Nephron (organoid): ENCODE measurements around the gene SHMT2.

Source experiments
- H3K27ac Mint-ChIP-seq, 3 experiments: 2 replicates each; pipeline ENCODE4 v1.8.0; 2020; ENCODE audit warnings: mixed read lengths in 3 of 3, mild to moderate bottlenecking in 2 of 3, moderate library complexity in 1 of 3
- H3K27me3 Mint-ChIP-seq: 2 replicates; pipeline ENCODE4 v1.8.0; 2021; ENCODE audit warnings: low read depth, mild to moderate bottlenecking, moderate library complexity, mixed read lengths
- H3K36me3 Mint-ChIP-seq: 2 replicates; pipeline ENCODE4 v1.8.0; 2020; ENCODE audit warnings: low read depth, mixed read lengths
- H3K4me1 Mint-ChIP-seq: 2 replicates; pipeline ENCODE4 v1.8.0; 2020; ENCODE audit warnings: mixed read lengths
- H3K4me3 Mint-ChIP-seq, 3 experiments: 2 replicates each; pipeline ENCODE4 v1.8.0; 2020; ENCODE audit warnings: mild to moderate bottlenecking in 3 of 3, mixed read lengths in 3 of 3, moderate library complexity in 2 of 3
- H3K9me3 Mint-ChIP-seq: 2 replicates; pipeline ENCODE4 v1.8.0; 2020; ENCODE audit warnings: mixed read lengths
- TF ChIP-seq, protein P1 (sequence below), 3 experiments: fragments of 200-600 bp; sonication (generic); IDR thresholded peaks; one replicate each; pipeline ENCODE4 v1.5.0; 2021; ENCODE audit warnings: antibody characterized with exemption in 3 of 3; ENCODE audit not compliant: unreplicated experiment in 3 of 3

Gene SHMT2

DNA sequence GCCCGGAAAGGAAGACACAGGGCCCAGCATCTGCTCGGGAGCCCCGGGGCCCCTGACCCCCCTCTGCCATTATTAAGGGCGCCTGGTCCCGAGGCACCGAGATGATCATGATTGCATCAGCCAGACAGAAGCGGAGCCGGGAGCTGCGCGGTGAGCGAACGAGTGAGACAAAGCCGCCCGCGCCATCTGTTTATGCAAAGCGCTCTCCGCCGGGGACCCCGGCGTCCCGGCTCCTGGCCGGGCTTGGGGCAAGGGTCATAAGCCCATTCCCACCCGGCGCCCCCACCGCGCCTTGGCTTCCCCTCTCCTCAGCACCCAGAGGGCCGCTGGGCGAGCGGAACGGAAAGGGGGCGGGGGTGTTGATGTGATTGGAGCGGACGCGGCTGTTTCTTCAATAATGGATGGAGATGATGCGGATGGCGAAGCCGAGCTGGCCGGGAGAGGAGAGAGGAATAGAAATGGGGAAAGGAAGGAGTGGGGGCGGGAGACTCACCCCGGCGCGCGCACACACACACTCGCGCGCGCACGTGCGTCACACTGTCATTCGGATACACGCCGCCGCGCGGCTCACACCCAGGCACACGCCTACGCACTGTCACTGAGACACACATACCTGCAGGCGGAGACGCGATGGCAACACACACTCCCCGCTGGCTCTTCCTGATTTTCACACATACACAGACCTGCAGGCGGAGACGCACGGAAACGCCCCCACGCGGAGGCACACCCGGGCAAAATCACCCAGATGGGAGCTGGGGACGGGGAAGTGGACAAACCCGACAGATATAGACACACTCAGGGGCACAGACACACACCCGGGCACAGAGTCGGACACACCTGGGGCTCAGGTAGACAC is 10.8 kb downstream of the SHMT2 start:
- Mint-ChIP-seq H3K27me3 (peaks cover 99% of the 10 kb centered on the region), H3K4me1 (peaks cover 71% of the 10 kb centered on the region), H3K36me3 (no peaks in the 10 kb centered on the region), H3K4me3 (peak overlapping the region; percentile 75 to 79 (median 79)), H3K27ac (peak overlapping the region in 1 of 3 experiments; percentile 43), H3K9me3 (no peaks in the 10 kb centered on the region)
- TF ChIP-seq, protein P1, sequence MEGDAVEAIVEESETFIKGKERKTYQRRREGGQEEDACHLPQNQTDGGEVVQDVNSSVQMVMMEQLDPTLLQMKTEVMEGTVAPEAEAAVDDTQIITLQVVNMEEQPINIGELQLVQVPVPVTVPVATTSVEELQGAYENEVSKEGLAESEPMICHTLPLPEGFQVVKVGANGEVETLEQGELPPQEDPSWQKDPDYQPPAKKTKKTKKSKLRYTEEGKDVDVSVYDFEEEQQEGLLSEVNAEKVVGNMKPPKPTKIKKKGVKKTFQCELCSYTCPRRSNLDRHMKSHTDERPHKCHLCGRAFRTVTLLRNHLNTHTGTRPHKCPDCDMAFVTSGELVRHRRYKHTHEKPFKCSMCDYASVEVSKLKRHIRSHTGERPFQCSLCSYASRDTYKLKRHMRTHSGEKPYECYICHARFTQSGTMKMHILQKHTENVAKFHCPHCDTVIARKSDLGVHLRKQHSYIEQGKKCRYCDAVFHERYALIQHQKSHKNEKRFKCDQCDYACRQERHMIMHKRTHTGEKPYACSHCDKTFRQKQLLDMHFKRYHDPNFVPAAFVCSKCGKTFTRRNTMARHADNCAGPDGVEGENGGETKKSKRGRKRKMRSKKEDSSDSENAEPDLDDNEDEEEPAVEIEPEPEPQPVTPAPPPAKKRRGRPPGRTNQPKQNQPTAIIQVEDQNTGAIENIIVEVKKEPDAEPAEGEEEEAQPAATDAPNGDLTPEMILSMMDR (IDR thresholded peaks at IDR 0.05; ENCODE audit: unreplicated experiment in 3 of 3): no peak

DNA sequence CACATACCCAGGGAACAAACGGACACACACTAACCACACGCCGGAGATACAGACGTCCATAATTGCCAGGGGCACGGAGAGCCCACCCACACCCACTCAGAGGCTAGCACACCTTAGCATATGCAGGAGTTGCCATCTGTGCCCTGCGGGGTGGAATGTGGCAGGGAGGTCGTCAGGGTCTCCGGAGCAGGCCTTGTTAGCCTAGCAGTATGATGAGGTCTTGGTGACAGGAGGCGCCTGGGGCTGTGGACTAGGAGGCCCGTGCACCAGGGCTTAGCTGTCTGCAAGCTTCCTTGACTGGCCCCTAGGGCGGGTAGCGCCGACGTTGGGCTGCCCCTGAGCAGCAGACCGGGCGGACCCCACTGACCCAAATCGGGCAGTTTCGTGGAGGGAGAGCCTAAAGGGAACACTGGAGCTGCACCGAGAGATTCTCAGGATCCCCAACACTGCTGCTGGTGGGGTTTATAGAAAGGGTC is 11.5 kb downstream of the SHMT2 start:
- Mint-ChIP-seq H3K36me3 (no peaks in the 10 kb centered on the region), H3K27me3 (peaks cover 92% of the 10 kb centered on the region), H3K4me3 (peak overlapping the region; percentile 72 to 79 (median 75)), H3K9me3 (no peaks in the 10 kb centered on the region), H3K27ac (no peak overlapping the region), H3K4me1 (peaks cover 68% of the 10 kb centered on the region)
- TF ChIP-seq, protein P1 (IDR thresholded peaks at IDR 0.05; ENCODE audit: unreplicated experiment in 3 of 3): no peak

DNA sequence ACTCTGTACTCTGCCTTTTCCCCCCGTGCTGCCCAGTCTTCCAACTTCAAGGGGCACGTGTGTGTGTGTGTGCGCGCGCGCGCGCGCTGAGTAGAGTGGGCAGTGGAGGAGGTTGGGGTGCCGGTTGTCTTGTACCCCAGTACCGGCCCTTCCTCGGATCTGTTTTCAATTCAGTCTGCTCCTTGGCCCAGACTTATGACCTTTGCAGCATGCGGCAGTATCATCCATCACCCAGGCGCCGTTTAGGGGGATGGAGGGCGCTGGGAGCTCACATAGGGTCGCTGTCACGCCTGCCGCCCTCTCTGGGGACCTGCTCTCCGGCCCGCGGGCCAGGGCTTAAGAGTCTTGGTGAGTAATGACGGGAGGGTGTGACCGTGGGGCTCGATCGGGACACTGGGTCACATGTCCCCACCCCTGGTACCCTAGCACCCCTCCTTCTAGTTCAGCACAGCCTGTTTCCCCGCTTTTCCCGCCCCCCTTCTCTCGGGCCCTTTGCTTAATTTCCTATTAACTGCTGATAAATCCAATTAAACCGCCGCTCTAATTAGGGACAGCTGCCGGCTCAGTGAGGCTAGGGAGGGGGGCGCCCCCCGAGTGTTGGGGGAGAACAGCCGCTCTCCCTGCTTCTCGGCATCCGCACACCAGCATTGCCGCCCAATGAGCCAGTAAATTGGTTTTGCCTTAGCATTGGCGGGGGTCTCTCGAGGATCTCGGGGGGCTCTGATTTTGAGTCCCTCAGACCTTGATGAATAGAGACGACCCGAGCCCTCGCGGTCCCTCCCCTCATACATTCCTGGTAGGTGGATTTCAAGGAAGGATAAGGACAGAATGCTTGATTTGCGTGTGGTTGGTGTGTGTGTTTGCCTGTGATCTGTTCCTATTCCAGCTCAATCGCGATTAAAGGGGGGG is 12.1 kb downstream of the SHMT2 start:
- peak overlapping the region; percentile 72 to 79 (median 79) for H3K4me3 Mint-ChIP-seq

DNA sequence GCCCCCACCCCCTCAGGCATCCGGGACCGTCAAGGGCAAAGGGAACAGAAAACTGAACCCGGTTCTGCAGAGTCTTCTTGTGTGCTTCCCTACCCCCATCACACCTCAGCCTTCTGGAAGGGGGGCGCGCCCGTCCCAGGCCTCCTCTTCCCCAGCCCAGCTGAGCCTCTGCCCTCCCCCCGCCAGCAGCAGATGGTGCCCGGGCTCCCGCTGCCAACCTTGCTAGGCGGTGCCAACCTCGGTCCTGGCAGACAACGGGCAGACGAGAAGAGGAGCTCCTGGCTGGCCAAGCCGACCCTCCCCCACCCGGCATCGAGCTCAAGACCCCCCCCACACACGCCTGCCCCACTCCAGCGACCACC is 12.8 kb downstream of the SHMT2 start:
- H3K4me3 Mint-ChIP-seq: peak overlapping the region; percentile 79 to 80 (median 79)
- TF ChIP-seq, protein P1 (IDR thresholded peaks at IDR 0.05; ENCODE audit: unreplicated experiment in 3 of 3): no peak
- no peak overlapping the region for H3K27ac Mint-ChIP-seq
- no peaks in the 10 kb centered on the region for H3K9me3 Mint-ChIP-seq
- peaks cover 68% of the 10 kb centered on the region for H3K4me1 Mint-ChIP-seq
- H3K27me3 Mint-ChIP-seq: peaks cover 78% of the 10 kb centered on the region
- peaks cover 3% of the 10 kb centered on the region for H3K36me3 Mint-ChIP-seq

More for the DNA sequence above, 12.1 kb downstream of the SHMT2 start:
- H3K27ac Mint-ChIP-seq: no peak overlapping the region
- peaks cover 70% of the 10 kb centered on the region for H3K4me1 Mint-ChIP-seq
- H3K9me3 Mint-ChIP-seq: no peaks in the 10 kb centered on the region
- peaks cover 2% of the 10 kb centered on the region for H3K36me3 Mint-ChIP-seq
- peaks cover 85% of the 10 kb centered on the region for H3K27me3 Mint-ChIP-seq
- TF ChIP-seq, protein P1 (IDR thresholded peaks at IDR 0.05; ENCODE audit: unreplicated experiment in 3 of 3): no peak

DNA sequence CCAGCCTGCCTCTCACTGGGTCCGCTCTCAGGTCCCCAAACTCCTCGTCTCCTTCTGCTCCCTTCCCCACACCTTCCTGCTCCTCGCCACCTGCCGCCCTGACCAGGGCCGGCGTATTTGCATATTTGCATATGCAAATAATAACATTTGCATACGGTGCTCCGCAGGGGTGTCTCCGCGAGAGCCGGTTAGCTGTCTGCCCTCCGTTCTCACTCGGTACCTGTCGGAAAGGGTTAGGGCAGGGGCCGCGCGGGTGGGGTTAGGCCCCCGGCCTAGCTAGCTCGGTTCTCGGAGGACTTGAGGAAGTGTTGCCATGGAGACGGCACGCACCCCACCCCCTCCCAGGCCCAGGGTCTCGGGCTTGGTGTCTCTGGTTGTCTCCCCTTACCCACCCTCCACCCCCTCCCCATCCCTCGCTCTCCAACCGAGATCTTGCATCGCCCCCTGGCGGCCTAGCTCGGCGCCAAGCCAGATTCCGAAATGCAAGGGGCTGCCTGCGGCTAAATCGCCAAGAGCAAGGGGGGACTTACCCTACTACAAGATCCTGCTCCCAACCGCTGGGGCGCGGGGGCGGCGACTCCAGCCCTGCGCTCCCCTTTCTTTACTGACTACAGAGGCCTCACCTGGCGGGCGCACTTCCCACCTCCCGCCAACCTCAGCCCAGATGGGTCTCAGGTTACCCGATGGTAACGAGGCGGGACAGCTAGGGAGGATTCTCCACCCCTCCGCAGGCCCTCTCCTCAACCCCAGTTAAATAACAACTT is 13.4 kb downstream of the SHMT2 start:
- Mint-ChIP-seq H3K27ac (no peak overlapping the region), H3K9me3 (no peaks in the 10 kb centered on the region), H3K4me3 (peak overlapping the region; percentile 79 to 80 (median 79)), H3K4me1 (peaks cover 64% of the 10 kb centered on the region), H3K27me3 (peaks cover 73% of the 10 kb centered on the region), H3K36me3 (peaks cover 3% of the 10 kb centered on the region)
- TF ChIP-seq, protein P1 (IDR thresholded peaks at IDR 0.05; ENCODE audit: unreplicated experiment in 3 of 3): peak; percentile 56 to 70 (median 61)
